WERI-Rb-1 (cell line): ENCODE measurements around the gene TRIP10.

Source experiments
- DNase-seq: peaks from one replicate; pipeline ENCODE4 v3.0.0-alpha.2; 2020
- H3K27ac ChIP-seq: fragments of 250-450 bp; sonication (Bioruptor Pico); 2 replicates; pipeline ENCODE4 v1.5.1; 2020; ENCODE audit warnings: mild to moderate bottlenecking, moderate library complexity
- H3K27me3 ChIP-seq: fragments of 250-450 bp; sonication (Bioruptor Pico); 2 replicates; pipeline ENCODE4 v1.5.1; 2021; ENCODE audit warnings: mild to moderate bottlenecking, low read depth, moderate library complexity; ENCODE audit not compliant: insufficient read depth, severe bottlenecking
- H3K36me3 ChIP-seq: fragments of 250-450 bp; sonication (Bioruptor Pico); 2 replicates; pipeline ENCODE4 v1.5.1; 2020; ENCODE audit warnings: mild to moderate bottlenecking, moderate library complexity
- H3K4me3 ChIP-seq: 2 replicates; pipeline ENCODE4 v1.5.1; 2011; ENCODE audit warnings: low read depth, mild to moderate bottlenecking, control low read depth, low read length
- H3K9me3 ChIP-seq: fragments of 250-450 bp; sonication (Bioruptor Pico); 2 replicates; pipeline ENCODE4 v1.5.1; 2021; ENCODE audit warnings: mild to moderate bottlenecking, moderate library complexity; ENCODE audit not compliant: severe bottlenecking
- CTCF ChIP-seq: IDR thresholded peaks from 2 replicates; pipeline ENCODE4 v1.5.1; 2011; ENCODE audit warnings: low read depth, mild to moderate bottlenecking, control low read depth, inconsistent platforms, low read length

Gene TRIP10

GRCh38 chr19:6787393-6787792 is 47.9 kb downstream of the TRIP10 start:
- no peaks in the 10 kb centered on the region for H3K36me3 ChIP-seq
- no peak for DNase-seq
- no peaks in the 10 kb centered on the region for H3K9me3 ChIP-seq
- no peak for TF ChIP-seq CTCF
- no peak overlapping the region for H3K4me3 ChIP-seq
- H3K27me3 ChIP-seq, result peaks cover 30% of the 10 kb centered on the region
- H3K27ac ChIP-seq, result no peak overlapping the region

- TF ChIP-seq CTCF, result no peak
- no peak for DNase-seq
- no peaks in the 10 kb centered on the region for H3K9me3 ChIP-seq
- no peaks in the 10 kb centered on the region for H3K36me3 ChIP-seq
- no peak overlapping the region for H3K4me3 ChIP-seq
- peaks cover 42% of the 10 kb centered on the region for H3K27me3 ChIP-seq
- no peak overlapping the region for H3K27ac ChIP-seq
These were observed 49.4 kb downstream of the TRIP10 start for GRCh38 chr19:6788896-6789295.

GRCh38 chr19:6790194-6791128 is 51.0 kb downstream of the TRIP10 start:
- no peaks in the 10 kb centered on the region for H3K36me3 ChIP-seq
- peaks cover 42% of the 10 kb centered on the region for H3K27me3 ChIP-seq
- TF ChIP-seq CTCF, result no peak
- H3K4me3 ChIP-seq, result no peak overlapping the region
- DNase-seq, result no peak
- no peak overlapping the region for H3K27ac ChIP-seq
- peaks cover 9% of the 10 kb centered on the region for H3K9me3 ChIP-seq

- peaks cover 36% of the 10 kb centered on the region for H3K27me3 ChIP-seq
- no peak for TF ChIP-seq CTCF
- no peak for DNase-seq
- H3K27ac ChIP-seq, result no peak overlapping the region
- no peak overlapping the region for H3K4me3 ChIP-seq
- no peaks in the 10 kb centered on the region for H3K36me3 ChIP-seq
- H3K9me3 ChIP-seq, result peaks cover 12% of the 10 kb centered on the region
These were observed 51.8 kb downstream of the TRIP10 start for GRCh38 chr19:6791237-6791636.

GRCh38 chr19:6793411-6793810 is 53.9 kb downstream of the TRIP10 start:
- no peaks in the 10 kb centered on the region for H3K36me3 ChIP-seq
- no peak for DNase-seq
- H3K27me3 ChIP-seq, result peaks cover 37% of the 10 kb centered on the region
- H3K27ac ChIP-seq, result no peak overlapping the region
- H3K9me3 ChIP-seq, result peaks cover 15% of the 10 kb centered on the region
- no peak overlapping the region for H3K4me3 ChIP-seq
- TF ChIP-seq CTCF, result no peak
